GM19468 (cell line): Measurements from ENCODE around the gene TRPC5OS.

Source experiments
- ATAC-seq: cut with Tn5 transposase; IDR thresholded peaks from one replicate; pipeline ENCODE4 v1.9.1; 2021; ENCODE audit warnings: mild to moderate bottlenecking, moderate library complexity, moderate number of reproducible peaks; ENCODE audit not compliant: unreplicated experiment; ENCODE audit errors: extremely low read depth

TRPC5OS gene

GRCh38 chrX:111875881-111876280 is at the start of gene TRPC5OS:
Gene TRPC5OS, plus strand, starts transcription at chrX:111876181. Its CDS starts 25,669 bp downstream, at chrX:111901850.
- no peak for ATAC-seq

- ATAC-seq = no peak
Observed at GRCh38 chrX:111829345-111829744, 46.6 kb upstream of the TRPC5OS start.

GRCh38 chrX:111830571-111830970 is 45.4 kb upstream of the TRPC5OS start:
- ATAC-seq = no peak

- ATAC-seq = no peak
Observed at GRCh38 chrX:111831343-111831742, 44.6 kb upstream of the TRPC5OS start.

- no peak for ATAC-seq
Observed at GRCh38 chrX:111837197-111837596, 38.8 kb upstream of the TRPC5OS start.

- no peak for ATAC-seq
Observed at GRCh38 chrX:111847491-111848133, 28.4 kb upstream of the TRPC5OS start.

GRCh38 chrX:111848541-111848940 is 27.4 kb upstream of the TRPC5OS start:
- no peak for ATAC-seq

GRCh38 chrX:111850975-111851374 is 25.0 kb upstream of the TRPC5OS start:
- no peak for ATAC-seq

GRCh38 chrX:111854556-111855490 is 21.2 kb upstream of the TRPC5OS start:
- no peak for ATAC-seq

- no peak for ATAC-seq
Observed at GRCh38 chrX:111857534-111858060, 18.4 kb upstream of the TRPC5OS start.

GRCh38 chrX:111861605-111862004 is 14.4 kb upstream of the TRPC5OS start:
- ATAC-seq = no peak

- no peak for ATAC-seq
Observed at GRCh38 chrX:111867236-111867635, 8.7 kb upstream of the TRPC5OS start.

GRCh38 chrX:111868726-111869638 is 7.0 kb upstream of the TRPC5OS start:
- ATAC-seq = no peak

GRCh38 chrX:111869639-111870034 is 6.3 kb upstream of the TRPC5OS start:
- ATAC-seq = peak; percentile 69

GRCh38 chrX:111874241-111874640 is 1.7 kb upstream of the TRPC5OS start:
- ATAC-seq = no peak

GRCh38 chrX:111876646-111877045 is 665 bp downstream of the TRPC5OS start:
- no peak for ATAC-seq

- ATAC-seq = no peak
Observed at GRCh38 chrX:111877681-111878080, 1.7 kb downstream of the TRPC5OS start.

GRCh38 chrX:111880735-111881134 is 4.8 kb downstream of the TRPC5OS start:
- ATAC-seq = no peak

- ATAC-seq = no peak
Observed at GRCh38 chrX:111881715-111882114, 5.7 kb downstream of the TRPC5OS start.

- no peak for ATAC-seq
Observed at GRCh38 chrX:111886678-111887077, 10.7 kb downstream of the TRPC5OS start.
